Measurements from ENCODE around the gene MSTO1. TPM values are rescaled to one million over a fixed set of nuclear protein-coding genes. Genes with fewer than 3 reads are reported as not detected.

MSTO1 gene
- total RNA-seq, 1 experiment from 2014 or later, result 61.7 TPM

DNA sequence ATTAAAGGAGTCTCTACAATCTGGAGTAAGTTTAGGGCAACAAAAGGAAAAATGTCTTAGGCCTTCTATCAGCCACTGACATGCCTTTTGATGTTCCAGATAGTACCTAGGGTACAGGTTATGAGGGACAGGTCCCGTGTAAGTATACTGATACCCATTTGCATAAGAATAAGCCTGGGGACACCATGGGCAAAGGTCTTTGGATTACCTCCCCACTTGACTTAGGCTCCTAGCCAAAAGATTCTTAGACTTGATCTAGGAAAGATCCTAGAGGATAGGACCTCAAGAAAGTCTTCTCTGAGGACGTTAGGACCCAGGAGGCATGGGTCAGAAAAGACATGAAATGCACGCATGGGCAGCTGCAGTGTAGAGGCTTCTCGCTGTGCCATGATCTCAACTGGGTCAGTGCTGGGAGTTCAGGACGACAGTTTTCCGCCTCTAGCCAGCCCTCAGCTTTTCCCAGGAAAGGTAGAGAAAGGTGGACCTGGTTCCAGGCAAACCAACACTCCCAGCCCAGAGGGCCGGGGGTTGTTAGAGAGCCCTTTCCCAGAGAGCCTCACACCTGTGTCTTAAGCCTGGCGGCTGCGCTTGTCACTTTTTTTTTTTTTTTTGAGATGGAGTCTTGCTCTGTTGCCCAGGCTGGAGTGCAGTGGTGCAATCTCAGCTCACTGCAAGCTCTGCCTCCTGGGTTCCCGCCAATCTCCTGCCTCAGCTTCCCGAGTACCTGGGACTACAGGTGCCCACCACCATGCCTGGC, 26.6 kb downstream of the MSTO1 start:
- H3K9me3 Mint-ChIP-seq, result peaks cover 14% of the 10 kb centered on the region
- peak overlapping the region; percentile 65; the same call in 1 of the 2 replicates for H3K27ac Mint-ChIP-seq
- peaks cover 9% of the 10 kb centered on the region for H3K36me3 Mint-ChIP-seq

DNA sequence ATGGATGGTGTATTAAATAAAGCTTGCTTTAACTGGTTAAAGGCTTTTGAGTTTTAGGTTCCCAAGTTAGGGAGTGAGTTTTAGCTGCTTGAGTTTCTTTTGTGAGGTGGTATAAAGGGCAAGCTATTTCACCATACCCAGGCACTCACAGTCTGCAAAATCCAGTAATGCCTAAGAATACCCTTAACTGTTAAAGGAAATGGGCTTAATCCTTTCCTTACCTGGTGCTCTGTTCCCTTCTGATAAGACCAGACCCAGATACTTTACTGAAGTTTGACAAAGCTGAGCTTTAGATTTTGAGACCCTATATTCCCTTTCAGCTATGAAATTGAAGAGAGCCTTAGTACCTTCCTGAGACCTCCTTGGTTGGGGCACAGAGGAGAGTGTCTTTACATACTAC, 30.3 kb downstream of the MSTO1 start:
- Mint-ChIP-seq H3K4me1 (peaks cover 12% of the 10 kb centered on the region), H3K27ac (no peak overlapping the region), H3K27me3 (ENCODE audit: low read depth) (peaks cover 24% of the 10 kb centered on the region), H3K9me3 (peaks cover 40% of the 10 kb centered on the region), H3K36me3 (peaks cover 32% of the 10 kb centered on the region), H3K4me3 (no peak overlapping the region)
- POLR2A ChIA-PET, result no interaction called here
- CTCF ChIA-PET, result interaction anchor here (0.7 to 0.8 kb wide), 2 partner anchors 8 to 447 kb away, joined by 4 to 5 read pairs; no protein-coding TSS in a partner anchor
- DNase-seq (ENCODE audit: low spot score) (no peak), ATAC-seq (no peak)
- TF ChIP-seq NR1H2 (CRISPR knock-in tag; IDR thresholded peaks at IDR 0.05) (no peak), NR2C2 (CRISPR knock-in tag; IDR thresholded peaks at IDR 0.05) (no peak), ELF4 (CRISPR knock-in tag; IDR thresholded peaks at IDR 0.05; ENCODE audit: low read depth) (no peak), SMAD4 (CRISPR knock-in tag; IDR thresholded peaks at IDR 0.05) (no peak), ZNF232 (CRISPR knock-in tag; IDR thresholded peaks at IDR 0.05) (no peak), ZNF671 (CRISPR knock-in tag; IDR thresholded peaks at IDR 0.05) (no peak), TEAD4 (CRISPR knock-in tag; IDR thresholded peaks at IDR 0.05) (no peak)
- TF ChIP-seq, protein P1, sequence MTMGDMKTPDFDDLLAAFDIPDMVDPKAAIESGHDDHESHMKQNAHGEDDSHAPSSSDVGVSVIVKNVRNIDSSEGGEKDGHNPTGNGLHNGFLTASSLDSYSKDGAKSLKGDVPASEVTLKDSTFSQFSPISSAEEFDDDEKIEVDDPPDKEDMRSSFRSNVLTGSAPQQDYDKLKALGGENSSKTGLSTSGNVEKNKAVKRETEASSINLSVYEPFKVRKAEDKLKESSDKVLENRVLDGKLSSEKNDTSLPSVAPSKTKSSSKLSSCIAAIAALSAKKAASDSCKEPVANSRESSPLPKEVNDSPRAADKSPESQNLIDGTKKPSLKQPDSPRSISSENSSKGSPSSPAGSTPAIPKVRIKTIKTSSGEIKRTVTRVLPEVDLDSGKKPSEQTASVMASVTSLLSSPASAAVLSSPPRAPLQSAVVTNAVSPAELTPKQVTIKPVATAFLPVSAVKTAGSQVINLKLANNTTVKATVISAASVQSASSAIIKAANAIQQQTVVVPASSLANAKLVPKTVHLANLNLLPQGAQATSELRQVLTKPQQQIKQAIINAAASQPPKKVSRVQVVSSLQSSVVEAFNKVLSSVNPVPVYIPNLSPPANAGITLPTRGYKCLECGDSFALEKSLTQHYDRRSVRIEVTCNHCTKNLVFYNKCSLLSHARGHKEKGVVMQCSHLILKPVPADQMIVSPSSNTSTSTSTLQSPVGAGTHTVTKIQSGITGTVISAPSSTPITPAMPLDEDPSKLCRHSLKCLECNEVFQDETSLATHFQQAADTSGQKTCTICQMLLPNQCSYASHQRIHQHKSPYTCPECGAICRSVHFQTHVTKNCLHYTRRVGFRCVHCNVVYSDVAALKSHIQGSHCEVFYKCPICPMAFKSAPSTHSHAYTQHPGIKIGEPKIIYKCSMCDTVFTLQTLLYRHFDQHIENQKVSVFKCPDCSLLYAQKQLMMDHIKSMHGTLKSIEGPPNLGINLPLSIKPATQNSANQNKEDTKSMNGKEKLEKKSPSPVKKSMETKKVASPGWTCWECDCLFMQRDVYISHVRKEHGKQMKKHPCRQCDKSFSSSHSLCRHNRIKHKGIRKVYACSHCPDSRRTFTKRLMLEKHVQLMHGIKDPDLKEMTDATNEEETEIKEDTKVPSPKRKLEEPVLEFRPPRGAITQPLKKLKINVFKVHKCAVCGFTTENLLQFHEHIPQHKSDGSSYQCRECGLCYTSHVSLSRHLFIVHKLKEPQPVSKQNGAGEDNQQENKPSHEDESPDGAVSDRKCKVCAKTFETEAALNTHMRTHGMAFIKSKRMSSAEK (CRISPR knock-in tag; IDR thresholded peaks at IDR 0.05; ENCODE audit: borderline replicate concordance), result no peak
- TF ChIP-seq, protein P2, sequence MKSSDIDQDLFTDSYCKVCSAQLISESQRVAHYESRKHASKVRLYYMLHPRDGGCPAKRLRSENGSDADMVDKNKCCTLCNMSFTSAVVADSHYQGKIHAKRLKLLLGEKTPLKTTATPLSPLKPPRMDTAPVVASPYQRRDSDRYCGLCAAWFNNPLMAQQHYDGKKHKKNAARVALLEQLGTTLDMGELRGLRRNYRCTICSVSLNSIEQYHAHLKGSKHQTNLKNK (CRISPR knock-in tag; IDR thresholded peaks at IDR 0.05), result no peak
- TF ChIP-seq, protein P3, sequence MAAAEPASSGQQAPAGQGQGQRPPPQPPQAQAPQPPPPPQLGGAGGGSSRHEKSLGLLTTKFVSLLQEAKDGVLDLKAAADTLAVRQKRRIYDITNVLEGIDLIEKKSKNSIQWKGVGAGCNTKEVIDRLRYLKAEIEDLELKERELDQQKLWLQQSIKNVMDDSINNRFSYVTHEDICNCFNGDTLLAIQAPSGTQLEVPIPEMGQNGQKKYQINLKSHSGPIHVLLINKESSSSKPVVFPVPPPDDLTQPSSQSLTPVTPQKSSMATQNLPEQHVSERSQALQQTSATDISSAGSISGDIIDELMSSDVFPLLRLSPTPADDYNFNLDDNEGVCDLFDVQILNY (CRISPR knock-in tag; IDR thresholded peaks at IDR 0.05), result no peak
- TF ChIP-seq, protein P4, sequence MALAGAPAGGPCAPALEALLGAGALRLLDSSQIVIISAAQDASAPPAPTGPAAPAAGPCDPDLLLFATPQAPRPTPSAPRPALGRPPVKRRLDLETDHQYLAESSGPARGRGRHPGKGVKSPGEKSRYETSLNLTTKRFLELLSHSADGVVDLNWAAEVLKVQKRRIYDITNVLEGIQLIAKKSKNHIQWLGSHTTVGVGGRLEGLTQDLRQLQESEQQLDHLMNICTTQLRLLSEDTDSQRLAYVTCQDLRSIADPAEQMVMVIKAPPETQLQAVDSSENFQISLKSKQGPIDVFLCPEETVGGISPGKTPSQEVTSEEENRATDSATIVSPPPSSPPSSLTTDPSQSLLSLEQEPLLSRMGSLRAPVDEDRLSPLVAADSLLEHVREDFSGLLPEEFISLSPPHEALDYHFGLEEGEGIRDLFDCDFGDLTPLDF (CRISPR knock-in tag; IDR thresholded peaks at IDR 0.05), result no peak

More for the DNA sequence above, 26.6 kb downstream of the MSTO1 start:
- ChIA-PET CTCF (no interaction called here), POLR2A (no interaction called here)
- DNase-seq (ENCODE audit: low spot score) (no peak), ATAC-seq (no peak)
- peaks cover 7% of the 10 kb centered on the region for H3K27me3 Mint-ChIP-seq (ENCODE audit: low read depth)
- H3K4me1 Mint-ChIP-seq, result peaks cover 12% of the 10 kb centered on the region
- H3K4me3 Mint-ChIP-seq, result no peak overlapping the region
- TF ChIP-seq ZNF671 (CRISPR knock-in tag; IDR thresholded peaks at IDR 0.05) (no peak), JAZF1 (CRISPR knock-in tag; IDR thresholded peaks at IDR 0.05) (no peak), ZNF317 (CRISPR knock-in tag; IDR thresholded peaks at IDR 0.05; ENCODE audit: borderline replicate concordance, low read depth) (no peak)
- TF ChIP-seq, protein P2 (CRISPR knock-in tag; IDR thresholded peaks at IDR 0.05), result no peak
- TF ChIP-seq, protein P5, sequence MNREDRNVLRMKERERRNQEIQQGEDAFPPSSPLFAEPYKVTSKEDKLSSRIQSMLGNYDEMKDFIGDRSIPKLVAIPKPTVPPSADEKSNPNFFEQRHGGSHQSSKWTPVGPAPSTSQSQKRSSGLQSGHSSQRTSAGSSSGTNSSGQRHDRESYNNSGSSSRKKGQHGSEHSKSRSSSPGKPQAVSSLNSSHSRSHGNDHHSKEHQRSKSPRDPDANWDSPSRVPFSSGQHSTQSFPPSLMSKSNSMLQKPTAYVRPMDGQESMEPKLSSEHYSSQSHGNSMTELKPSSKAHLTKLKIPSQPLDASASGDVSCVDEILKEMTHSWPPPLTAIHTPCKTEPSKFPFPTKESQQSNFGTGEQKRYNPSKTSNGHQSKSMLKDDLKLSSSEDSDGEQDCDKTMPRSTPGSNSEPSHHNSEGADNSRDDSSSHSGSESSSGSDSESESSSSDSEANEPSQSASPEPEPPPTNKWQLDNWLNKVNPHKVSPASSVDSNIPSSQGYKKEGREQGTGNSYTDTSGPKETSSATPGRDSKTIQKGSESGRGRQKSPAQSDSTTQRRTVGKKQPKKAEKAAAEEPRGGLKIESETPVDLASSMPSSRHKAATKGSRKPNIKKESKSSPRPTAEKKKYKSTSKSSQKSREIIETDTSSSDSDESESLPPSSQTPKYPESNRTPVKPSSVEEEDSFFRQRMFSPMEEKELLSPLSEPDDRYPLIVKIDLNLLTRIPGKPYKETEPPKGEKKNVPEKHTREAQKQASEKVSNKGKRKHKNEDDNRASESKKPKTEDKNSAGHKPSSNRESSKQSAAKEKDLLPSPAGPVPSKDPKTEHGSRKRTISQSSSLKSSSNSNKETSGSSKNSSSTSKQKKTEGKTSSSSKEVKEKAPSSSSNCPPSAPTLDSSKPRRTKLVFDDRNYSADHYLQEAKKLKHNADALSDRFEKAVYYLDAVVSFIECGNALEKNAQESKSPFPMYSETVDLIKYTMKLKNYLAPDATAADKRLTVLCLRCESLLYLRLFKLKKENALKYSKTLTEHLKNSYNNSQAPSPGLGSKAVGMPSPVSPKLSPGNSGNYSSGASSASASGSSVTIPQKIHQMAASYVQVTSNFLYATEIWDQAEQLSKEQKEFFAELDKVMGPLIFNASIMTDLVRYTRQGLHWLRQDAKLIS (CRISPR knock-in tag; IDR thresholded peaks at IDR 0.05; ENCODE audit: borderline replicate concordance), result no peak
- TF ChIP-seq, protein P6, sequence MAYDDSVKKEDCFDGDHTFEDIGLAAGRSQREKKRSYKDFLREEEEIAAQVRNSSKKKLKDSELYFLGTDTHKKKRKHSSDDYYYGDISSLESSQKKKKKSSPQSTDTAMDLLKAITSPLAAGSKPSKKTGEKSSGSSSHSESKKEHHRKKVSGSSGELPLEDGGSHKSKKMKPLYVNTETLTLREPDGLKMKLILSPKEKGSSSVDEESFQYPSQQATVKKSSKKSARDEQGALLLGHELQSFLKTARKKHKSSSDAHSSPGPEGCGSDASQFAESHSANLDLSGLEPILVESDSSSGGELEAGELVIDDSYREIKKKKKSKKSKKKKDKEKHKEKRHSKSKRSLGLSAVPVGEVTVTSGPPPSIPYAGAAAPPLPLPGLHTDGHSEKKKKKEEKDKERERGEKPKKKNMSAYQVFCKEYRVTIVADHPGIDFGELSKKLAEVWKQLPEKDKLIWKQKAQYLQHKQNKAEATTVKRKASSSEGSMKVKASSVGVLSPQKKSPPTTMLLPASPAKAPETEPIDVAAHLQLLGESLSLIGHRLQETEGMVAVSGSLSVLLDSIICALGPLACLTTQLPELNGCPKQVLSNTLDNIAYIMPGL (CRISPR knock-in tag; IDR thresholded peaks at IDR 0.05), result no peak
- TF ChIP-seq, protein P7, sequence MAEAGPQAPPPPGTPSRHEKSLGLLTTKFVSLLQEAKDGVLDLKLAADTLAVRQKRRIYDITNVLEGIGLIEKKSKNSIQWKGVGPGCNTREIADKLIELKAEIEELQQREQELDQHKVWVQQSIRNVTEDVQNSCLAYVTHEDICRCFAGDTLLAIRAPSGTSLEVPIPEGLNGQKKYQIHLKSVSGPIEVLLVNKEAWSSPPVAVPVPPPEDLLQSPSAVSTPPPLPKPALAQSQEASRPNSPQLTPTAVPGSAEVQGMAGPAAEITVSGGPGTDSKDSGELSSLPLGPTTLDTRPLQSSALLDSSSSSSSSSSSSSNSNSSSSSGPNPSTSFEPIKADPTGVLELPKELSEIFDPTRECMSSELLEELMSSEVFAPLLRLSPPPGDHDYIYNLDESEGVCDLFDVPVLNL (CRISPR knock-in tag; IDR thresholded peaks at IDR 0.05; ENCODE audit: borderline replicate concordance, low read depth), result no peak

Measured in WTC11 (cell line).